Esophagus muscularis mucosa (tissue), 4 donors: Measurements from ENCODE around the gene HOXD10. TPM values are rescaled to one million over a fixed set of nuclear protein-coding genes. Genes with fewer than 3 reads are reported as not detected.

Experiments
- DNase-seq: peaks from one replicate; pipeline ENCODE4 v3.0.0-alpha.2; 2017; ENCODE audit errors: extremely low spot score
- H3K27ac ChIP-seq, 4 donors: fragments of 200-600 bp; sonication (generic); replicated peaks in 1 of 4; 1 replicate in 3 of 4; 2 replicates in 1 of 4; pipeline ENCODE4 v1.5.1; 2016 to 2019; ENCODE audit warnings: mild to moderate bottlenecking in 1 of 4
- H3K27me3 ChIP-seq, 4 donors: fragments of 200-600 bp; sonication (generic); one replicate each; pipeline versions ENCODE4 v1.5.1 to v1.6.0; 2016 to 2019
- H3K36me3 ChIP-seq, 4 donors: fragments of 200-600 bp; sonication (generic); one replicate each; pipeline ENCODE4 v1.5.1; 2016 to 2019
- H3K4me1 ChIP-seq, 4 donors: fragments of 200-600 bp; sonication (generic); one replicate each; pipeline ENCODE4 v1.5.1; 2016 to 2019
- H3K4me3 ChIP-seq, 4 donors: fragments of 200-600 bp; sonication (generic); 1 replicate in 2 of 4; 2 replicates in 2 of 4; pipeline ENCODE4 v1.5.1; 2016 to 2019; ENCODE audit warnings: mild to moderate bottlenecking in 4 of 4, moderate library complexity in 1 of 4
- H3K9me3 ChIP-seq, 4 donors: fragments of 200-600 bp; sonication (generic); 1 replicate in 3 of 4; 2 replicates in 1 of 4; pipeline ENCODE4 v1.5.1; 2016 to 2019
- CTCF ChIP-seq, 3 experiments: fragments of 200-600 bp in 2 of 3; fragments of 450-650 bp in 1 of 3; sonication (generic) in 2 of 3; IDR thresholded peaks; one replicate each; pipeline ENCODE4 v1.5.1; 2017 to 2019; ENCODE audit warnings: antibody characterized with exemption in 3 of 3, mild to moderate bottlenecking in 2 of 3, moderate library complexity in 1 of 3
- EP300 ChIP-seq: sonication (generic); formaldehyde crosslinking; IDR thresholded peaks from one replicate; pipeline ENCODE4 v1.6.1; 2017; ENCODE audit warnings: antibody characterized with exemption
- POLR2A ChIP-seq: fragments of 450-650 bp; IDR thresholded peaks from one replicate; pipeline ENCODE4 v1.6.1; 2017; ENCODE audit warnings: antibody characterized with exemption, moderate library complexity, mild to moderate bottlenecking, low read depth
- POLR2AphosphoS5 ChIP-seq, 2 donors: sonication (generic); formaldehyde crosslinking; IDR thresholded peaks; one replicate each; pipeline ENCODE4 v1.6.1; 2017; ENCODE audit warnings: antibody characterized with exemption in 2 of 2
- WGBS: methylation state at CpG from one replicate; pipeline ENCODE4 v1.1.5; 2018; 5-methylcytosine and 5-hydroxymethylcytosine counted together
- intact Hi-C: fragments of 100-400 bp; cut with DNase I; formaldehyde crosslinking; loops from one replicate; pipeline ENCODE4 v1.15.1; 2023
- total RNA-seq, 4 donors: library from RNA; depleted of rRNA; stranded (reverse); fragments of >200 nt; gene quantifications; one replicate each; pipeline versions ENCODE4 v1.1.0 to v1.2.1, GENCODE V29; 2016

HOXD10 gene
- total RNA-seq, 4 donors from 2014 or later, result 0.42 to 0.50 TPM; not detected in 2

DNA sequence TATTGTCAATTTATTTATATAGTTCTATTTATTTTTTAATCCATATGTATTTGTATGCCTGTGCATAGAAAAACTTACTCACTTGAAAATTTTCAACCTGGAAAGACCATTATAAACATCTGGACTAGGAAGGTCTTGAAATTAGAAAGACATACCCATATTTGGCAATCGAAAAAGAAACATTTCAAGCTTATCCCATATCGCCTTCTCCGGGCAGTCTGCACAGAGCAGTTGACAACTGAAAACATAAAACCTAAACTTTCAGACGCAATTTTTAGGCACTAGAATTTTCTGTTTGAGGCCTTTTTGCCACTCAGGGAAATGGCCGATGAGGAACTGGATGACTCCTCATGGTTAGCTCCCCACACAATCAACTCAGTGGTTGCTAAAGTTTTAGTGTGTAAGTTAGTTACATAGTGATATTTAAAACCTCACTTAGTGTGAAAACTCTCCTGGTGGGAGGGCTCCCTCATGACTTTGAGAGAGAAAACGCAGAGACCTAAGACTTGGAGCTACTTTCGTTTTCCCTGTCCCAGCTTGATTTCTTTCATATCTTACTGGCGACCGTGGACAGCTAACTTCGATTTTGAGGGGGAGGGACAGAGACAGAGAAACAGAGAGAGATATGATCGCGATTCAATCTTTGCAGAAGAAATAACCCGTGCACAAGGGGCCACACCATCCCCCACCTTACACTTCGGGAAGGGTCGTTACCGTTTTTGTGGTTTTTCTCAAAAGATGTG lies 20.2 kb upstream of the HOXD10 start:
- intact Hi-C loops, result loop anchor here (2.0 kb wide), 1 partner anchor 406 kb away; no protein-coding TSS in a partner anchor
- Histone ChIP-seq H3K27ac (no peak overlapping the region), H3K27me3 (peaks cover 3 to 100% (median 98%) of the 10 kb centered on the region in 4 donors), H3K36me3 (no peaks in the 10 kb centered on the region), H3K4me1 (peaks cover 16 to 66% (median 59%) of the 10 kb centered on the region in 4 donors), H3K4me3 (peak overlapping the region; percentile 36 to 57 (median 46)), H3K9me3 (no peaks in the 10 kb centered on the region)
- TF ChIP-seq EP300, result no peak
- TF ChIP-seq CTCF (IDR thresholded peaks at IDR 0.05), result no peak
- TF ChIP-seq POLR2A, result no peak
- TF ChIP-seq POLR2AphosphoS5 (IDR thresholded peaks at IDR 0.05), result peak in 1 of 2 donors; percentile 45
- 8% methylated on average over 16 of the region's 16 CpGs for WGBS
- no peak for DNase-seq

DNA sequence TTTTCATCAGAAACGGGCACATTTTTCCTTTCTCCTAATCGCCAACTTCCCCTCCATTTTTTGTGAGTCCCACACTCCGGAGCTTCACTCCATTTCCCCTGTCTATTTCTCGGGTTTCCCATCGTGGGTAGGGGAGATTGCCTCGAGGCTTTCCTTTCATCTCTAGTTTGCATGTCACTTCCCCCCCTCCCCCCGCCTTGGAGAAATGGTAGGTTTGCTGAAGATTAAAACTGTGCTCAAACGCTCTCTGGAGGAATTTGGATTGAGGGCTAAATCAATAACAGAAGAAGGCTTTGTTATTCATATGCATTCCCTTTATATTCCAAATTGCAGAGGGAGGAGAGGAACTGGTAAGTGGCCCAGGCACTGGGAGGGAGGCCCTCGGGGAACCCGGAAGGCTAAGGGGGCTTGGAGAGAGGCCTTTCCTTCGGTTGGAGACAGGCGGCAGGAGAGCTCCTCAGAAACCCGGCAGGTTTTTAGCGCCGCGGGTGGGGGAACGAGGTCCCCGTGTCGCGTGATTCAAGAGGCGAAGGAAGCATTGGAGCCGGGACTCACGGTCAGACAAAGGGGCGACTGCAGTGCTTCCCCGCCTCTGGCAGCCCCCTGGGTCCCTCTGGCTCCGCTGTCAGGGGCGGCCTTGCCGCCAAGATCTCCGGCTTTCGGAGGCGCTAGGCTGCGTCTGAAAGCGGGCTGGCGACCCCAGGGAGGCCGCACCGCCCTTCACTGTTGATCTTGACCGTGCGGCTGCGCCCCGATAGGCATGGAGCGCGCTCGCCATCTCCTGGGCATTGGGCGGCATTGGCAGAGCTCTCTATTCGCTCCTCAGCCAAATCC lies 19.4 kb upstream of the HOXD10 start:
- H3K4me3 ChIP-seq, result peak overlapping the region; percentile 36 to 57 (median 46)
- H3K9me3 ChIP-seq, result no peaks in the 10 kb centered on the region
- DNase-seq, result no peak
- no peak overlapping the region for H3K27ac ChIP-seq
- 5% methylated on average over 19 of the region's 45 CpGs for WGBS
- TF ChIP-seq POLR2AphosphoS5 (IDR thresholded peaks at IDR 0.05) (peak in 1 of 2 donors; percentile 51), EP300 (no peak), POLR2A (no peak), CTCF (IDR thresholded peaks at IDR 0.05) (peak; percentile 63 to 89 (median 67))
- H3K4me1 ChIP-seq, result peaks cover 16 to 60% (median 54%) of the 10 kb centered on the region in 4 donors
- H3K27me3 ChIP-seq, result peaks cover 3 to 100% (median 98%) of the 10 kb centered on the region in 4 donors
- no peaks in the 10 kb centered on the region for H3K36me3 ChIP-seq
- intact Hi-C loops, result loop anchor here (2.0 kb wide), 1 partner anchor 406 kb away; no protein-coding TSS in a partner anchor

GRCh38 chr2:176097820-176098365 lies 18.7 kb upstream of the HOXD10 start:
- H3K4me1 ChIP-seq, result peaks cover 16 to 53% (median 47%) of the 10 kb centered on the region in 4 donors
- H3K4me3 ChIP-seq, result peak overlapping the region; percentile 36 to 57 (median 46)
- no peaks in the 10 kb centered on the region for H3K9me3 ChIP-seq
- TF ChIP-seq POLR2AphosphoS5 (IDR thresholded peaks at IDR 0.05) (no peak), EP300 (no peak), POLR2A (no peak), CTCF (IDR thresholded peaks at IDR 0.05) (no peak)
- under 1% methylated on average over 17 of the region's 18 CpGs for WGBS
- H3K36me3 ChIP-seq, result no peaks in the 10 kb centered on the region
- H3K27me3 ChIP-seq, result peaks cover 3 to 100% (median 98%) of the 10 kb centered on the region in 4 donors
- intact Hi-C loops, result loop anchor here (2.0 kb wide), 1 partner anchor 407 kb away; no protein-coding TSS in a partner anchor
- DNase-seq, result no peak
- no peak overlapping the region for H3K27ac ChIP-seq

GRCh38 chr2:176098366-176099158 lies 18.0 kb upstream of the HOXD10 start:
- no peak overlapping the region for H3K4me3 ChIP-seq

More at GRCh38 chr2:176098366-176099158, 18.0 kb upstream of the HOXD10 start:
- no peak for DNase-seq
- Histone ChIP-seq H3K36me3 (no peaks in the 10 kb centered on the region), H3K27ac (no peak overlapping the region), H3K4me1 (peaks cover 11 to 46% (median 41%) of the 10 kb centered on the region in 4 donors), H3K9me3 (no peaks in the 10 kb centered on the region), H3K27me3 (peaks cover 0 to 100% (median 96%) of the 10 kb centered on the region in 4 donors)
- no peak for TF ChIP-seq POLR2A
- TF ChIP-seq CTCF (IDR thresholded peaks at IDR 0.05), result no peak
- no peak for TF ChIP-seq POLR2AphosphoS5 (IDR thresholded peaks at IDR 0.05)
- no peak for TF ChIP-seq EP300
- intact Hi-C loops, result no loop called here
- WGBS, result 7% methylated on average over 5 of the region's 35 CpGs
